ENCODE results near the gene TNPO3. TPM values are rescaled to one million over a fixed set of nuclear protein-coding genes. Genes with fewer than 3 reads are reported as not detected.

Gene TNPO3
- polyA plus RNA-seq, 1 donor from 2014 or later, result 47.7 TPM

- H3K27me3 ChIP-seq (ENCODE audit: insufficient read depth, low read depth, low read length), result no peaks in the 10 kb centered on the region
- H3K36me3 ChIP-seq (ENCODE audit: insufficient read depth, low read length), result no peaks in the 10 kb centered on the region
- no peaks in the 10 kb centered on the region for H3K9me2 ChIP-seq (ENCODE audit: insufficient read depth, low read length)
- H3K9ac ChIP-seq (ENCODE audit: low read length), result peak overlapping the region; percentile 92
- no peaks in the 10 kb centered on the region for H3F3A ChIP-seq (ENCODE audit: insufficient read depth, low read length, poor library complexity, severe bottlenecking)
- peak overlapping the region; percentile 83 for H3K4me3 ChIP-seq (ENCODE audit: low read length)
- peak overlapping the region; percentile 92 for H3K27ac ChIP-seq (ENCODE audit: low read length)
- H3K79me2 ChIP-seq (replicated peaks; ENCODE audit: insufficient read depth, low read length), result peaks cover 40% of the 10 kb centered on the region
- TF ChIP-seq RAD21 (conservative IDR thresholded peaks at IDR 0.05) (no peak), POLR2AphosphoS5 (IDR thresholded peaks at IDR 0.05) (no peak), EZH2 (IDR thresholded peaks at IDR 0.05; ENCODE audit: borderline replicate concordance, insufficient read depth, low read length, poor library complexity, severe bottlenecking) (no peak), MXI1 (conservative IDR thresholded peaks at IDR 0.05; ENCODE audit: poor library complexity, severe bottlenecking) (no peak), TAF1 (IDR thresholded peaks at IDR 0.05; ENCODE audit: low read depth) (no peak), EP300 (conservative IDR thresholded peaks at IDR 0.05; ENCODE audit: poor library complexity, severe bottlenecking) (no peak), CTCF (IDR thresholded peaks at IDR 0.05; ENCODE audit: poor library complexity, severe bottlenecking) (no peak), SMC3 (conservative IDR thresholded peaks at IDR 0.05; ENCODE audit: poor library complexity) (no peak)
- TF ChIP-seq, protein P1, sequence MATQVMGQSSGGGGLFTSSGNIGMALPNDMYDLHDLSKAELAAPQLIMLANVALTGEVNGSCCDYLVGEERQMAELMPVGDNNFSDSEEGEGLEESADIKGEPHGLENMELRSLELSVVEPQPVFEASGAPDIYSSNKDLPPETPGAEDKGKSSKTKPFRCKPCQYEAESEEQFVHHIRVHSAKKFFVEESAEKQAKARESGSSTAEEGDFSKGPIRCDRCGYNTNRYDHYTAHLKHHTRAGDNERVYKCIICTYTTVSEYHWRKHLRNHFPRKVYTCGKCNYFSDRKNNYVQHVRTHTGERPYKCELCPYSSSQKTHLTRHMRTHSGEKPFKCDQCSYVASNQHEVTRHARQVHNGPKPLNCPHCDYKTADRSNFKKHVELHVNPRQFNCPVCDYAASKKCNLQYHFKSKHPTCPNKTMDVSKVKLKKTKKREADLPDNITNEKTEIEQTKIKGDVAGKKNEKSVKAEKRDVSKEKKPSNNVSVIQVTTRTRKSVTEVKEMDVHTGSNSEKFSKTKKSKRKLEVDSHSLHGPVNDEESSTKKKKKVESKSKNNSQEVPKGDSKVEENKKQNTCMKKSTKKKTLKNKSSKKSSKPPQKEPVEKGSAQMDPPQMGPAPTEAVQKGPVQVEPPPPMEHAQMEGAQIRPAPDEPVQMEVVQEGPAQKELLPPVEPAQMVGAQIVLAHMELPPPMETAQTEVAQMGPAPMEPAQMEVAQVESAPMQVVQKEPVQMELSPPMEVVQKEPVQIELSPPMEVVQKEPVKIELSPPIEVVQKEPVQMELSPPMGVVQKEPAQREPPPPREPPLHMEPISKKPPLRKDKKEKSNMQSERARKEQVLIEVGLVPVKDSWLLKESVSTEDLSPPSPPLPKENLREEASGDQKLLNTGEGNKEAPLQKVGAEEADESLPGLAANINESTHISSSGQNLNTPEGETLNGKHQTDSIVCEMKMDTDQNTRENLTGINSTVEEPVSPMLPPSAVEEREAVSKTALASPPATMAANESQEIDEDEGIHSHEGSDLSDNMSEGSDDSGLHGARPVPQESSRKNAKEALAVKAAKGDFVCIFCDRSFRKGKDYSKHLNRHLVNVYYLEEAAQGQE (IDR thresholded peaks at IDR 0.05; ENCODE audit: borderline replicate concordance), result no peak
- H4K20me1 ChIP-seq (ENCODE audit: insufficient read depth), result no peaks in the 10 kb centered on the region
- H3K9me3 ChIP-seq (ENCODE audit: low read length), result no peaks in the 10 kb centered on the region
- peak overlapping the region; percentile 76 for H3K4me2 ChIP-seq (ENCODE audit: low read length)
- H2AFZ ChIP-seq (ENCODE audit: low read depth, low read length), result peak overlapping the region; percentile 92
These were observed 444 bp upstream of the TNPO3 start for GRCh38 chr7:129055294-129055816.

GRCh38 chr7:129053938-129054437 lies 923 bp downstream of the TNPO3 start:
- H3K9ac ChIP-seq (ENCODE audit: low read length), result peak overlapping the region; percentile 92
- peak overlapping the region; percentile 83 for H3K4me3 ChIP-seq (ENCODE audit: low read length)
- H3K27ac ChIP-seq (ENCODE audit: low read length), result peak overlapping the region; percentile 92
- no peaks in the 10 kb centered on the region for H3K27me3 ChIP-seq (ENCODE audit: insufficient read depth, low read depth, low read length)
- TF ChIP-seq EZH2 (IDR thresholded peaks at IDR 0.05; ENCODE audit: borderline replicate concordance, insufficient read depth, low read length, poor library complexity, severe bottlenecking) (no peak), SMC3 (conservative IDR thresholded peaks at IDR 0.05; ENCODE audit: poor library complexity) (no peak), EP300 (conservative IDR thresholded peaks at IDR 0.05; ENCODE audit: poor library complexity, severe bottlenecking) (no peak), RAD21 (conservative IDR thresholded peaks at IDR 0.05) (no peak), MXI1 (conservative IDR thresholded peaks at IDR 0.05; ENCODE audit: poor library complexity, severe bottlenecking) (no peak), POLR2AphosphoS5 (IDR thresholded peaks at IDR 0.05) (no peak), TAF1 (IDR thresholded peaks at IDR 0.05; ENCODE audit: low read depth) (no peak), CTCF (IDR thresholded peaks at IDR 0.05; ENCODE audit: poor library complexity, severe bottlenecking) (no peak)
- TF ChIP-seq, protein P1 (IDR thresholded peaks at IDR 0.05; ENCODE audit: borderline replicate concordance), result no peak
- H3K4me2 ChIP-seq (ENCODE audit: low read length), result peak overlapping the region; percentile 71
- H3K79me2 ChIP-seq (replicated peaks; ENCODE audit: insufficient read depth, low read length), result peaks cover 51% of the 10 kb centered on the region
- no peaks in the 10 kb centered on the region for H3K36me3 ChIP-seq (ENCODE audit: insufficient read depth, low read length)
- no peaks in the 10 kb centered on the region for H4K20me1 ChIP-seq (ENCODE audit: insufficient read depth)
- no peaks in the 10 kb centered on the region for H3F3A ChIP-seq (ENCODE audit: insufficient read depth, low read length, poor library complexity, severe bottlenecking)
- H3K9me3 ChIP-seq (ENCODE audit: low read length), result no peaks in the 10 kb centered on the region
- no peaks in the 10 kb centered on the region for H3K9me2 ChIP-seq (ENCODE audit: insufficient read depth, low read length)
- H2AFZ ChIP-seq (ENCODE audit: low read depth, low read length), result peak overlapping the region; percentile 92

Data from neural cell (in vitro differentiated cells).